NCI-H2171 (cell line): ENCODE measurements around the gene C1QBP.
"Not testable (repeated sequence)": the region's sequence is repeated elsewhere in the genome, so short reads cannot be mapped to it uniquely, and the experiment has no call there.

Source experiments
- DNase-seq: peaks from one replicate; lab custom pipeline; 2025; lab: John Stamatoyannopoulos, UW

C1QBP gene, protein sequence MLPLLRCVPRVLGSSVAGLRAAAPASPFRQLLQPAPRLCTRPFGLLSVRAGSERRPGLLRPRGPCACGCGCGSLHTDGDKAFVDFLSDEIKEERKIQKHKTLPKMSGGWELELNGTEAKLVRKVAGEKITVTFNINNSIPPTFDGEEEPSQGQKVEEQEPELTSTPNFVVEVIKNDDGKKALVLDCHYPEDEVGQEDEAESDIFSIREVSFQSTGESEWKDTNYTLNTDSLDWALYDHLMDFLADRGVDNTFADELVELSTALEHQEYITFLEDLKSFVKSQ

GRCh38 chr17:5438716-5439445 is at the start of gene C1QBP:
Gene C1QBP, minus strand, starts transcription at chr17:5439155. Its CDS starts 82 bp downstream, at chr17:5439073.
- DNase-seq, result peak; percentile 89

DNA sequence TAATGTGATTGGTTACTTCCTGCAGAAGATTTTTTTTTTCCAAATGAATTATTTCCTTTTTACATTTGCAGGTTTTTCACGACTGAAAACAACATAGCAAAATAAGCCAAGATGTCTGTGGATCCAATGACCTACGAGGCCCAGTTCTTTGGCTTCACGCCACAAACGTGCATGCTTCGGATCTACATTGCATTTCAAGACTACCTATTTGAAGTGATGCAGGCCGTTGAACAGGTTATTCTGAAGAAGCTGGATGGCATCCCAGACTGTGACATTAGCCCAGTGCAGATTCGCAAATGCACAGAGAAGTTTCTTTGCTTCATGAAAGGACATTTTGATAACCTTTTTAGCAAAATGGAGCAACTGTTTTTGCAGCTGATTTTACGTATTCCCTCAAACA is 49.8 kb upstream of the C1QBP start:
- no peak for DNase-seq

DNA sequence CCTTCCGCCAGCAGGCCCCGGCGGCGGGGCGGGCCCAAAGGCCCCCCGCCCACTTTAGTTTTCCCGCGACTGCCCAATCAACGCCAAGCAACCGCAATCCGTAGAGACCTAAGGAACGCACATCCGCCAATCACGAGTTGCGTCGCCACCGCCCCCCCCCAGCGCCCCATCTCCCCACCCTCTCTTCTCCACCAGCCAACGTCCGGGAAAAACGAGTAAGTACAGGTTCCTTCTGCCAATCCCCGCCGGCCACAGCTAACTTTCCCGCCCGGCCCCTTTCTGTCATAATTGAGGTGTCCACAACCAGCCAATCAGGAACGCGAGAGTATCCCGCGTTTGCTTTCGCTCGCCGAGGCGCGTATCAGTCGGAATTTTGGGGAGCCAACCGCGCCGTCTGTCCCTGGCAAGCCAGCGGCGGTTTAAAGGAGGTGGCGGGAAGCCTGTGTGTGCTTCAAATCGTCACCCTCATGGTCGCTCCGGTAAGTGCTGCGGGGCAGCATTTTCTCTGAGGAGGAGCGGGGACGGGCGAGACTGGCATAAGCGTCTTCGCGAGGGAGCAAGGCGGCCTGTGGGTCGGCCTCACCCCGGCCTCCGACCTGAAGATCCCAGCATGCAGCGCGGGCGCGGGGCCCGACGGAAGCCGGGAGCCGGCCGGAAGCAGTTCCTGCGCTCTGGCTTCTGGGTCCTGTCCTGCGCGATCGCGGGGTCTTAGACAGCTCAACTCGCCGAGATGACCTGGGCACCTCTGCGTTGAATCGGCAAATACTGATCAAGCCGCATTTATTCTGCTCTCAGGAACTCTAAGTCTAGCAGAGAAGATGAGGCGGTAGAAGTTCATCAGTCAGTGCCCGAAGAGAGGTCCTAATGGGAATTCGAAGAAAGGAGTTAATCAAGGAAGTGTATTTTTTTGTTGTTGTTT is 47.5 kb upstream of the C1QBP start, which contains the start of gene MIS12:
MIS12 (plus strand) TSS at position 361 of the 919 bp plus-strand sequence. CDS start 2,297 bp downstream, outside the sequence.
- peak; percentile 98 for DNase-seq

- peak; percentile 14 for DNase-seq
These were observed 46.6 kb upstream of the C1QBP start, which contains the start of gene DERL2 for GRCh38 chr17:5485270-5486205. Gene DERL2, minus strand, starts transcription at chr17:5486178. Its CDS starts 17 bp downstream, at chr17:5486161.

DNA sequence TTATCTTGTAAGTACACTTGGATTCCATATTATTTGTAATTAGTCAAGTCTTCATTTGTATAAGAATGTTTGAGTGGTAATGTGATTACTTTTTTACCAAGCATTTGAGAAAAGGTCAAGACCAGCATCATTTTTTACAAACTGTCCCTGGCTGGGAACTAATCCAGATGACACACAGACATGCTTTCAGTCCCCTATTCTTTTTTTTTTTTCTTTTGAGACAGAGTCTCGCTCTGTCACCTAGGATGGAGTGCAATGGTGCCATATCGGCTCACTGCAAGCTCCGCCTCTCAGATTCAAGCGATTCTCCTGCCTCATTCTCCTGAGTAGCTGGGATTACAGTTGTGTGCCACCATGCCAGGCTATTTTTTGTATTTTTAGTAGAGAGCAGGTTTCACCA is 42.5 kb upstream of the C1QBP start:
- DNase-seq, result no peak

DNA sequence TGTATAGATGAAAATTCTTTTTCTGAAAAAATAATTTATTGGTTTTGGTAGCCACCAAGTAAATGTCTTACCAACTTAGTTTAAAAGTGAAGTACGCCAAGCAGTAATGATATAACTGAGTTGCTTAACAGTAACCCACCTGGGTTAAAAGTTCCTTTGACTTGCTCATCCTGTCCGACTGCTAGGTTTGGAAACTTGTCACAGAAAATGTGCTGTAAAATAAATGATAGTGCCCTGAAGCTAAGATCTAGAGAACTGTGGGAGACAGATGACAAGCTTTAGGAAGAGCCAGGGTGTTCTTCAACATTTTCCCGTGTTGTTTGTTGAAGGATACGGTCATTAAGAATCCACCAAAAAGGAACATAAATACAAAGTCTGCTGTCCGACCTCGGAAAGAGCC is 42.0 kb upstream of the C1QBP start:
- no peak for DNase-seq

DNA sequence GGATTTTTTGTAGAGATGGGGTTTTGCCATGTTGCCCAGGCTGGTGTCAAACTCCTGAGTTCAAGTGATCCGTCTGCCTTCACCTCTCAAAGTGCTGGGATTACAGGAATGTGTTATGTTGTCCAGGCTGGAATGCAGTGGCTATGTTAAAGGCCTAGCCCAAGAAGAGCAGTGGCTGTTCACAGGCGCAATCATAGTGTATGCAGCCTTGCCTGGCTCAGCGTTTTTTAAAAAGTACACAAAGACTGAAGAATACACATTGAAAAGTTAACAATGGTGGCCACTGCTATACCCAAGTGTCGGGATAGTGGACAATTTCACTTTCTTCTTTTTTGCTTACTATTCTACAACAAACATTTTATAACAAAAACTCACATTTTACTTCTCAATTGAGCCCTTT is 40.0 kb upstream of the C1QBP start:
- no peak for DNase-seq

GRCh38 chr17:5473906-5474305 is 35.0 kb upstream of the C1QBP start:
- no peak for DNase-seq

- DNase-seq, result no peak
These were observed 33.6 kb upstream of the C1QBP start for GRCh38 chr17:5472511-5472910.

- DNase-seq, result no peak
These were observed 29.1 kb upstream of the C1QBP start for GRCh38 chr17:5468075-5468473.

DNA sequence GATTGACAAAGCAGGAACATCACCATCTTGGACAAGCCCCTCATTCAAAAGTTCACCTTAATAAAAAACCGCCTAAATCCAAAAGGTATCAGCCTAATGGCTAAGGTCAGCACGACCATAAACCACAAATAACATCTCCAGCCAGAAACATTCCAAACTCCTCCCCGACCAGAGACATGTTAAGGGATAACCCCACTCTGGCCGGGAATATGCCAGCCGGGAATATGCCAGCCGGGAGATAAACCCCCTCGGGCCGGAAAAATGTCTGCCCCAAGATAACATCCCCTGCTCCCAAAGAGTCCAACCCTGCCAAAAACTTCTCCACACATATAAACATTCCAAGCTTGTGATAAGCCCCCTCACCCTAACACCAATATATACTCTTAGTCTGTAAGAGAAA is 28.5 kb upstream of the C1QBP start:
- DNase-seq, result no peak

DNA sequence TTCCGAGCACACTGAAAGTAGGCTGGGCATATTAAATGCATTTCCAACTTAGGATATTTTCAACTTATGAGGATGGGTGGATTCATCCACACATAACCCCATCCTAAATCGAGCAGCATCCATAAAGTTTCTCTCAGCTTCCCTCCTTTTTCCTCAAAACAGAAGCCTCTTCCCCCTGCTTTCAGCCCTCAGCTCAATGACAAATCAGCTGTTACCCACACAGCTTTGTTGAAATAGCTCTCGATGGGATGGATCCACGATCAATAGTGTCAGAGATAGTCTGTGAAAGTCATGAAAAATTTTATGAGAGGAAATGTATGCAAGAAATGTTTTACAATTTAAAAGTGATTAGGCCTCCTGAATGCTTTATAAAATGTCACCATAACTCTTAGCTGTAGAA is 27.3 kb upstream of the C1QBP start:
- no peak for DNase-seq

- no peak for DNase-seq
These were observed 26.0 kb upstream of the C1QBP start for GRCh38 chr17:5464717-5465507.

DNA sequence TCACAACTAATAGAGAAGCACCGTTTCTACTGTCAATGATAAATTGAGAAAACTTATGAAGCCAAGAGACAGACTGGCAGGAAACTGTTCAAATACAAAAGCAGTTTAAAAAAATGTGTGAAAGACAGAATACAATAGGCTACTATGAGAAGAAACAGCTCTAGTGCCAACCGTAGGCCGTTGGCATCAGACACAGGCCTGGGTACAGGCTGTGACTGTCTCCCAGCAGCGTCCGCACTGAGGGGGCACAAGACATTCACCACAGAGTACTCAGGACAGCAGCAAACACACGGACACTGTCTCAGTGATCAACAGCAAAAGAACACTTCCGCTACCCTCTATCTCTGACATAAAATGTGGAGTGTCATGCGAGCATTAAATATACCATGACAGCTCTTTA is 7.8 kb upstream of the C1QBP start:
- no peak for DNase-seq

GRCh38 chr17:5444209-5444608 is 5.3 kb upstream of the C1QBP start:
- DNase-seq, result no peak

- no peak for DNase-seq
These were observed 4.8 kb upstream of the C1QBP start for GRCh38 chr17:5443728-5444127.

DNA sequence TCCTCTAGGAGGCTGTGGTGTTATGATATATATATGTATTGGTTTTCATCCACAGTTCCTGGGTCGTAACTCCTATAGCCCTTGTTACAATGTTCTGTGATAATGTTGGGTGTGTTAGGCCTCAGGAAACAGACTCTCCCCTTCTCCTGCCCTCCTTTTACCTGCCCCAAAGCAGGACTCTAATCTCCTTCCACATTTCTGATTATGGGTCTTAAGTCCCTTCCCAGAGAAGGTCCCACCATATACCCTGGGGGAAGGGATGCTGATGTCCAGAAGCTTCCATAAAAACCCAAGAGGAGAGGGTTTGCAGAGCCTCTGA is 450 bp upstream of the C1QBP start:
- no peak for DNase-seq

DNA sequence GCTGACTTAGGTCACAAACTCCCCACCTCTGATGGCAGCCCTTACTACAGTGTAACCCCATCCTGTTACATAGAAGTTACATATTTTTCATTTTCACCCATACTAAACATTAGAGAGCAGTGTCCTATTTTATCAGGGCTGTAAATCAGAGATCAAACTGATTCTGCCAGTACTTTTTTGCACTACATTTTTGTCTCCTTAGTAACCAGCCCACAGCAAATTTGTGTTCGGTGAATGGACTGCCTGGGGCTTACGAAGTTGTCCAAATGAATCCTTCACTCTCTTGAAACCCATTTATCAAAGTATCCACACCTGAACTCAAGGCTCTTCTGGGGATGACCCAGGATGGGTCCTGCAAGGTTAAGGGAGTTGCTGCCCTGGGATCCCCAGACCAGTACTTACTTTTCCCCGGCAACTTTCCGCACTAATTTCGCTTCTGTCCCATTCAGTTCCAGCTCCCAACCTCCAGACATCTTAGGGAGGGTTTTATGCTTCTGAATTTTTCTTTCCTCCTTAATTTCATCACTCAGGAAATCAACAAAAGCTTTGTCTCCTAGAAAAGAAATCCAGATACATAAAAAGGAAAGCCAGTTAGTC is 1.1 kb downstream of the C1QBP start:
- DNase-seq, result no peak

- not testable (repeated sequence) for DNase-seq
These were observed 3.1 kb downstream of the C1QBP start for GRCh38 chr17:5435781-5436315.

DNA sequence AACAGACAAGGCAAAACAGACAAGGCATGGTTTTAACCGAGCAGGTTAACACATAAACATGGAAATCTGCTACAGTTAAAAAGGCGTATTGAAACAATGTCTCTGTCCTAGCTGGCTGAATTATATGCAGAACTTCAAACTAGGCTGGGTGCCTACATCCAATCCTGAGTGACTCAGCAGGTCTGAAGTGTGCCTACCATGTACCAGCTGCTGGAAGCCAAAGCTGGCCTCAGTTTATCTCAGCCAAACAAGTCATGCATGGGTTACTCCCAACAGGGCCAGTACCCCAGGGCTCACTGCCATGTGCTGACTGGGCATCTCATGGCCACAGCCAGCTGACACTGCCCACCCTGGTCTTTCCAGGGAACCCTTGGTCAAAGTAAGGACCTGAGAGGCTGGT is 4.0 kb downstream of the C1QBP start:
- DNase-seq, result no peak
